Mesendoderm (in vitro differentiated cells): ENCODE results near the gene GALNT15.
A peak's percentile ranks its signal among the peaks of the same experiment; 100 is the strongest.

Experiments
- DNase-seq: peaks from one replicate; pipeline ENCODE4 v3.0.0; 2013
- H2AK5ac ChIP-seq: 2 replicates; pipeline ENCODE4 v1.6.1; 2013; ENCODE audit warnings: low read length, inconsistent platforms
- H2BK120ac ChIP-seq: 2 replicates; pipeline ENCODE4 v1.6.1; 2013; ENCODE audit warnings: low read depth, mild to moderate bottlenecking, low read length, moderate library complexity, mixed read lengths
- H2BK15ac ChIP-seq: replicated peaks from 2 replicates; pipeline ENCODE4 v1.6.1; 2013; ENCODE audit warnings: low read depth, mild to moderate bottlenecking, moderate library complexity
- H2BK5ac ChIP-seq: 2 replicates; pipeline ENCODE4 v1.6.1; 2013; ENCODE audit warnings: low read length, inconsistent platforms
- H3K18ac ChIP-seq: 2 replicates; pipeline ENCODE4 v1.6.1; 2013; ENCODE audit warnings: mild to moderate bottlenecking, low read length, mixed read lengths
- H3K23ac ChIP-seq: one replicate; pipeline ENCODE4 v1.6.1; 2013; ENCODE audit warnings: low read length
- H3K27ac ChIP-seq: 2 replicates; pipeline ENCODE4 v1.5.1; 2013; ENCODE audit warnings: low read depth, mild to moderate bottlenecking, inconsistent platforms, low read length, moderate library complexity
- H3K27me3 ChIP-seq: 2 replicates; pipeline ENCODE4 v1.6.1; 2013; ENCODE audit warnings: low read length, control low read depth, mild to moderate bottlenecking, inconsistent platforms; ENCODE audit not compliant: insufficient read depth, poor library complexity
- H3K36me3 ChIP-seq: 2 replicates; pipeline ENCODE4 v1.6.1; 2013; ENCODE audit warnings: low read length, inconsistent platforms; ENCODE audit not compliant: control insufficient read depth, insufficient read depth
- H3K4ac ChIP-seq: one replicate; pipeline ENCODE4 v1.6.1; 2013; ENCODE audit warnings: low read depth, mild to moderate bottlenecking, low read length, moderate library complexity
- H3K4me1 ChIP-seq: 2 replicates; pipeline ENCODE4 v1.6.1; 2013; ENCODE audit warnings: low read depth, low read length, inconsistent platforms; ENCODE audit not compliant: control insufficient read depth
- H3K4me2 ChIP-seq: 2 replicates; pipeline ENCODE4 v1.6.1; 2013; ENCODE audit warnings: low read length
- H3K4me3 ChIP-seq: 2 replicates; pipeline ENCODE4 v1.5.1; 2013; ENCODE audit warnings: mild to moderate bottlenecking, low read length
- H3K56ac ChIP-seq: one replicate; pipeline ENCODE4 v1.6.1; 2013; ENCODE audit warnings: low read length
- H3K79me1 ChIP-seq: 2 replicates; pipeline ENCODE4 v1.6.1; 2013; ENCODE audit warnings: low read length, inconsistent platforms
- H3K79me2 ChIP-seq: 2 replicates; pipeline ENCODE4 v1.6.1; 2013; ENCODE audit warnings: mild to moderate bottlenecking, low read length; ENCODE audit not compliant: control insufficient read depth, insufficient read depth
- H3K9ac ChIP-seq: 2 replicates; pipeline ENCODE4 v1.6.1; 2013; ENCODE audit warnings: low read length, inconsistent platforms
- H4K5ac ChIP-seq: one replicate; pipeline ENCODE4 v1.6.1; 2013; ENCODE audit warnings: low read length
- H4K8ac ChIP-seq: one replicate; pipeline ENCODE4 v1.6.1; 2013; ENCODE audit warnings: low read depth, mild to moderate bottlenecking, control low read depth, low read length, moderate library complexity
- WGBS: extraction: QIAGEN DNeasy Blood & Tissue Kit; methylation state at CpG from one replicate; pipeline ENCODE4 v1.1.7; 2013; ENCODE audit warnings: low lambda C conversion rate, missing lambda C conversion rate; ENCODE audit not compliant: insufficient coverage; ENCODE audit errors: extremely low coverage; 5-methylcytosine and 5-hydroxymethylcytosine counted together

The GALNT15 gene

GRCh38 chr3:16189201-16189600 is 14.7 kb downstream of the GALNT15 start:
- Histone ChIP-seq H3K4me1 (no peaks in the 10 kb centered on the region), H4K8ac (no peak overlapping the region), H3K23ac (no peak overlapping the region), H3K56ac (no peak overlapping the region), H3K4me3 (no peak overlapping the region), H2BK5ac (no peak overlapping the region), H2BK15ac (no peak overlapping the region), H3K27ac (no peak overlapping the region), H3K79me1 (no peaks in the 10 kb centered on the region), H3K36me3 (no peaks in the 10 kb centered on the region), H3K27me3 (no peaks in the 10 kb centered on the region), H3K4me2 (no peak overlapping the region), H3K9ac (no peak overlapping the region), H3K4ac (no peak overlapping the region), H3K79me2 (no peaks in the 10 kb centered on the region), H3K18ac (no peak overlapping the region), H2BK120ac (no peak overlapping the region), H4K5ac (no peak overlapping the region), H2AK5ac (no peak overlapping the region)
- no peak for DNase-seq

- H3K27ac ChIP-seq, result no peak overlapping the region
- no peak overlapping the region for H4K5ac ChIP-seq
- H3K4ac ChIP-seq, result no peak overlapping the region
- no peak overlapping the region for H3K9ac ChIP-seq
- H3K4me1 ChIP-seq, result no peaks in the 10 kb centered on the region
- H3K4me3 ChIP-seq, result no peak overlapping the region
- no CpG with 5 or more reads among the region's 6 CpGs for WGBS
- H3K18ac ChIP-seq, result no peak overlapping the region
- no peak overlapping the region for H4K8ac ChIP-seq
- H3K56ac ChIP-seq, result no peak overlapping the region
- H2BK5ac ChIP-seq, result no peak overlapping the region
- no peaks in the 10 kb centered on the region for H3K79me1 ChIP-seq
- no peak overlapping the region for H2BK15ac ChIP-seq
- H2BK120ac ChIP-seq, result no peak overlapping the region
- no peak for DNase-seq
- H3K27me3 ChIP-seq, result no peaks in the 10 kb centered on the region
- H3K36me3 ChIP-seq, result no peaks in the 10 kb centered on the region
- no peaks in the 10 kb centered on the region for H3K79me2 ChIP-seq
- no peak overlapping the region for H2AK5ac ChIP-seq
- no peak overlapping the region for H3K4me2 ChIP-seq
- no peak overlapping the region for H3K23ac ChIP-seq
Observed at GRCh38 chr3:16190704-16191103, 16.2 kb downstream of the GALNT15 start.

GRCh38 chr3:16191591-16191990 is 17.1 kb downstream of the GALNT15 start:
- no peak for DNase-seq
- H3K4me2 ChIP-seq, result no peak overlapping the region

GRCh38 chr3:16192176-16192811 is 17.8 kb downstream of the GALNT15 start:
- Histone ChIP-seq H3K79me2 (no peaks in the 10 kb centered on the region), H3K4me1 (no peaks in the 10 kb centered on the region), H2BK120ac (no peak overlapping the region), H2BK15ac (no peak overlapping the region), H3K79me1 (no peaks in the 10 kb centered on the region), H3K4me3 (no peak overlapping the region), H4K8ac (no peak overlapping the region), H3K36me3 (no peaks in the 10 kb centered on the region), H2AK5ac (no peak overlapping the region), H4K5ac (no peak overlapping the region), H3K18ac (no peak overlapping the region), H3K4me2 (no peak overlapping the region), H3K4ac (no peak overlapping the region), H3K27ac (no peak overlapping the region), H3K27me3 (no peaks in the 10 kb centered on the region), H3K23ac (no peak overlapping the region), H3K56ac (no peak overlapping the region), H2BK5ac (no peak overlapping the region), H3K9ac (no peak overlapping the region)
- DNase-seq, result no peak
- no CpG with 5 or more reads among the region's 5 CpGs for WGBS

More at GRCh38 chr3:16191591-16191990, 17.1 kb downstream of the GALNT15 start:
- Histone ChIP-seq H3K36me3 (no peaks in the 10 kb centered on the region), H3K4me3 (no peak overlapping the region), H3K79me1 (no peaks in the 10 kb centered on the region), H3K18ac (no peak overlapping the region), H2BK5ac (no peak overlapping the region), H3K27ac (no peak overlapping the region), H2BK120ac (no peak overlapping the region), H4K5ac (no peak overlapping the region), H3K9ac (no peak overlapping the region), H2AK5ac (no peak overlapping the region), H3K79me2 (no peaks in the 10 kb centered on the region), H2BK15ac (no peak overlapping the region), H3K4ac (no peak overlapping the region), H4K8ac (no peak overlapping the region), H3K27me3 (no peaks in the 10 kb centered on the region), H3K4me1 (no peaks in the 10 kb centered on the region), H3K23ac (no peak overlapping the region), H3K56ac (no peak overlapping the region)

- no peaks in the 10 kb centered on the region for H3K4me1 ChIP-seq
- no CpG with 5 or more reads among the region's 4 CpGs for WGBS
- no peak overlapping the region for H3K9ac ChIP-seq
- H3K4ac ChIP-seq, result no peak overlapping the region
- no peak overlapping the region for H2BK15ac ChIP-seq
- no peaks in the 10 kb centered on the region for H3K79me1 ChIP-seq
- no peak overlapping the region for H3K56ac ChIP-seq
- H3K27me3 ChIP-seq, result no peaks in the 10 kb centered on the region
- H2BK5ac ChIP-seq, result no peak overlapping the region
- no peak for DNase-seq
- no peak overlapping the region for H3K27ac ChIP-seq
- no peak overlapping the region for H2AK5ac ChIP-seq
- H4K5ac ChIP-seq, result no peak overlapping the region
- no peaks in the 10 kb centered on the region for H3K36me3 ChIP-seq
- no peak overlapping the region for H3K18ac ChIP-seq
- no peaks in the 10 kb centered on the region for H3K79me2 ChIP-seq
- H3K23ac ChIP-seq, result no peak overlapping the region
- no peak overlapping the region for H3K4me2 ChIP-seq
- H3K4me3 ChIP-seq, result no peak overlapping the region
- H2BK120ac ChIP-seq, result no peak overlapping the region
- H4K8ac ChIP-seq, result no peak overlapping the region
Observed at GRCh38 chr3:16198427-16198826, 23.9 kb downstream of the GALNT15 start.

GRCh38 chr3:16199769-16200168 is 25.3 kb downstream of the GALNT15 start:
- no peak overlapping the region for H4K8ac ChIP-seq
- H3K4me2 ChIP-seq, result no peak overlapping the region
- H3K79me2 ChIP-seq, result no peaks in the 10 kb centered on the region
- no peaks in the 10 kb centered on the region for H3K36me3 ChIP-seq
- no CpG with 5 or more reads among the region's 2 CpGs for WGBS
- H2BK15ac ChIP-seq, result no peak overlapping the region
- no peak overlapping the region for H2BK120ac ChIP-seq
- H3K9ac ChIP-seq, result no peak overlapping the region
- H3K4ac ChIP-seq, result no peak overlapping the region
- no peaks in the 10 kb centered on the region for H3K4me1 ChIP-seq
- H3K27ac ChIP-seq, result no peak overlapping the region
- H3K23ac ChIP-seq, result peak overlapping the region; percentile 19
- no peak overlapping the region for H3K4me3 ChIP-seq
- DNase-seq, result no peak
- no peak overlapping the region for H2AK5ac ChIP-seq
- no peaks in the 10 kb centered on the region for H3K79me1 ChIP-seq
- H3K18ac ChIP-seq, result no peak overlapping the region
- H3K56ac ChIP-seq, result no peak overlapping the region
- H3K27me3 ChIP-seq, result no peaks in the 10 kb centered on the region
- H2BK5ac ChIP-seq, result no peak overlapping the region
- H4K5ac ChIP-seq, result no peak overlapping the region
